GM12892 (cell line): ENCODE data around the gene TEX38.

ENCODE experiments used
- POLR2A ChIP-seq: IDR thresholded peaks from 2 replicates; pipeline ENCODE4 v1.6.1; 2011; ENCODE audit warnings: low read depth, low read length, control low read depth
- TAF1 ChIP-seq: IDR thresholded peaks from 2 replicates; pipeline ENCODE4 v1.6.1; 2011; ENCODE audit warnings: low read depth, mild to moderate bottlenecking, control low read depth, low read length, borderline replicate concordance

DNA sequence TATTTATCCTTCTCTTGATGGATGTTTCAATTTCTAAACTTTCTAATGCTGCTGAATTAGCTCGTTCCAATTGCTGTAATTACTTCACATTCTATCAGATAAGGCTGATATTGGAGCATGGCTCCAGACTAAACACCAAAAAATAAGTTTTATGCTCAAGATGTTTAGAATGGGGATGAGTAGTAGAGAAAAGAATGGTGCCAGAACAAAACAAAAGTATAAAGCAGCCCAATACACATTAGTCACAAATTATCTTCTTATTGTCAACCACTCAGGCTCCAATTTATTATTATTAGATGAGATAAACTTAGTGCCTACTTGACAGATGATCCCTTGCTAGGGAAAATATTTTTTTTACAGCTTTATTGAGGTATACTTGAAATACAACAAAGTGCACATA lies 25.3 kb upstream of the TEX38 start:
- TF ChIP-seq TAF1 (no peak), POLR2A (no peak)
